ENCODE measurements around the gene EGFR. TPM values are rescaled to one million over a fixed set of nuclear protein-coding genes. Genes with fewer than 3 reads are reported as not detected.

EGFR gene
- total RNA-seq, 4 donors from 2014 or later = 45.5 to 61.1 (median 56.9) TPM

DNA sequence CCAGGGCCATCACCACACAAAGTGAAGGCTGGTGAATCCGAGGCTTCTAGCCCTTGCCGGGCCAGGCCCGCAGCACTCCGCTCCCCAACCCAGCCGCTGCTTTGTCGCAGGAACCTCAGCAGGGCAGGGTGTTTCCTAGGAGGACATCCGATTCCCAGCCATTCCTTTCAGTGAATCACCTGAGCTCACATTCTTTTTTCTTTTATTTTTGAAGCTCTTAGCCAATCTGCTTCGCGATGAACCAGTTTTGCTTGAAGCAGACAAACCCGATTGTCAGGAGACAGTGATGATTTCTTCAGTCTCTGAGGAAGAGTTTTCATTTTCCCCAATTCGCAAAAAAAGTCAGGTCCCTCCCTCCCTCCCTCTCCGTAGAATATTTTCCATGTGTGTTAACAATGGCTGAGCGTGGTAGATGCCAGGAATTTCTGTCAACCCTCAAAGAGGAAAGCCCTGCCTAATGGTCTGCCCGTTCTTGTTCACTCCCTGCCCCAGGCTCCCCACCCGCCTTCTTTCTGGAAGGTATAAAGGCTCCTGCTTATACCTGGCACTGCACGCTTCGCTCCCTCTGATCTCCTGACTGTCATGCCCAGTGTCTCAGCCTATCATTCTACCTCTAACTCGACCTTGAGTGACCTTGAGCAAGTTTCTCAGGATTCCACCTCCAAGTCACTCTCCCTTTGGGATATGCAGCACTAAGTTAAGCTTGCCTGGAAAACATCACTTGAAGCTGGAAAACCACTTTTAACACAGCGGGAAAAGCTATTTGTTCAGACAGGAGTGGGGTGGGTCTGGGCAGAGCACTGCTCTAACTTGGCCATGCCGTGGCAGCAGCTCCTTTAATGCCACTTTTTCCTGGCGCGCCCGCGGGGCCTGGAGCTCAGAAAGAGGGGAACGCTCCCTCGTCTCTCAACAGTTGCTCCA lies 35.1 kb downstream of the EGFR start:
- no peak overlapping the region for H3K4me3 ChIP-seq
- H3K36me3 ChIP-seq = no peaks in the 10 kb centered on the region
- DNase-seq = no peak
- no peaks in the 10 kb centered on the region for H3K9me3 ChIP-seq
- no peaks in the 10 kb centered on the region for H3K4me1 ChIP-seq
- peak overlapping the region in 1 of 4 donors; percentile 26 for H3K27ac ChIP-seq
- no peaks in the 10 kb centered on the region for H3K27me3 ChIP-seq
- no peak for TF ChIP-seq POLR2A (IDR thresholded peaks at IDR 0.05)
- TF ChIP-seq, protein P1, sequence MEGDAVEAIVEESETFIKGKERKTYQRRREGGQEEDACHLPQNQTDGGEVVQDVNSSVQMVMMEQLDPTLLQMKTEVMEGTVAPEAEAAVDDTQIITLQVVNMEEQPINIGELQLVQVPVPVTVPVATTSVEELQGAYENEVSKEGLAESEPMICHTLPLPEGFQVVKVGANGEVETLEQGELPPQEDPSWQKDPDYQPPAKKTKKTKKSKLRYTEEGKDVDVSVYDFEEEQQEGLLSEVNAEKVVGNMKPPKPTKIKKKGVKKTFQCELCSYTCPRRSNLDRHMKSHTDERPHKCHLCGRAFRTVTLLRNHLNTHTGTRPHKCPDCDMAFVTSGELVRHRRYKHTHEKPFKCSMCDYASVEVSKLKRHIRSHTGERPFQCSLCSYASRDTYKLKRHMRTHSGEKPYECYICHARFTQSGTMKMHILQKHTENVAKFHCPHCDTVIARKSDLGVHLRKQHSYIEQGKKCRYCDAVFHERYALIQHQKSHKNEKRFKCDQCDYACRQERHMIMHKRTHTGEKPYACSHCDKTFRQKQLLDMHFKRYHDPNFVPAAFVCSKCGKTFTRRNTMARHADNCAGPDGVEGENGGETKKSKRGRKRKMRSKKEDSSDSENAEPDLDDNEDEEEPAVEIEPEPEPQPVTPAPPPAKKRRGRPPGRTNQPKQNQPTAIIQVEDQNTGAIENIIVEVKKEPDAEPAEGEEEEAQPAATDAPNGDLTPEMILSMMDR (IDR thresholded peaks at IDR 0.05) = no peak

- Histone ChIP-seq H3K9me3 (no peaks in the 10 kb centered on the region), H3K27ac (peak overlapping the region in 1 of 4 donors; percentile 26), H3K4me3 (no peak overlapping the region)
Measured at GRCh38 chr7:55054758-55055157, 35.9 kb downstream of the EGFR start.

GRCh38 chr7:55055479-55055878 lies 36.7 kb downstream of the EGFR start:
- Histone ChIP-seq H3K9me3 (no peaks in the 10 kb centered on the region), H3K4me3 (no peak overlapping the region), H3K36me3 (no peaks in the 10 kb centered on the region), H3K27ac (no peak overlapping the region), H3K27me3 (no peaks in the 10 kb centered on the region), H3K4me1 (no peaks in the 10 kb centered on the region)
- no peak for DNase-seq
- TF ChIP-seq, protein P1 (IDR thresholded peaks at IDR 0.05) = no peak
- TF ChIP-seq POLR2A (IDR thresholded peaks at IDR 0.05) = no peak

More at GRCh38 chr7:55054758-55055157, 35.9 kb downstream of the EGFR start:
- TF ChIP-seq, protein P1 (IDR thresholded peaks at IDR 0.05) = no peak
- TF ChIP-seq POLR2A (IDR thresholded peaks at IDR 0.05) = no peak
- Histone ChIP-seq H3K4me1 (no peaks in the 10 kb centered on the region), H3K36me3 (no peaks in the 10 kb centered on the region), H3K27me3 (no peaks in the 10 kb centered on the region)
- no peak for DNase-seq

GRCh38 chr7:55056068-55056467 lies 37.3 kb downstream of the EGFR start:
- Histone ChIP-seq H3K27me3 (no peaks in the 10 kb centered on the region), H3K36me3 (no peaks in the 10 kb centered on the region), H3K27ac (no peak overlapping the region), H3K4me3 (no peak overlapping the region), H3K9me3 (no peaks in the 10 kb centered on the region), H3K4me1 (no peaks in the 10 kb centered on the region)
- DNase-seq = no peak
- TF ChIP-seq POLR2A (IDR thresholded peaks at IDR 0.05) = no peak
- TF ChIP-seq, protein P1 (IDR thresholded peaks at IDR 0.05) = no peak

GRCh38 chr7:55056577-55057480 lies 38.0 kb downstream of the EGFR start:
- H3K27ac ChIP-seq = no peak overlapping the region

More at GRCh38 chr7:55056577-55057480, 38.0 kb downstream of the EGFR start:
- Histone ChIP-seq H3K4me1 (no peaks in the 10 kb centered on the region), H3K4me3 (no peak overlapping the region), H3K27me3 (no peaks in the 10 kb centered on the region), H3K36me3 (no peaks in the 10 kb centered on the region), H3K9me3 (no peaks in the 10 kb centered on the region)
- no peak for DNase-seq
- TF ChIP-seq, protein P1 (IDR thresholded peaks at IDR 0.05) = no peak
- no peak for TF ChIP-seq POLR2A (IDR thresholded peaks at IDR 0.05)
